Subcutaneous adipose tissue (tissue), 4 donors: Measurements from ENCODE around the gene CELF4. TPM values are rescaled to one million over a fixed set of nuclear protein-coding genes. Genes with fewer than 3 reads are reported as not detected.

Experiments used
- total RNA-seq, 4 donors: library from RNA; depleted of rRNA; stranded (reverse); fragments of >200 nt; gene quantifications; one replicate each; pipeline ENCODE4 v1.1.0, GENCODE V29; 2016
- TF ChIP-seq, protein P1 (sequence below): fragments of 450-650 bp; IDR thresholded peaks from one replicate; pipeline ENCODE4 v1.5.1; 2016; ENCODE audit warnings: low read depth, mild to moderate bottlenecking, control low read depth, antibody characterized with exemption, moderate library complexity

Gene CELF4
- total RNA-seq, 4 donors from 2014 or later = not detected

DNA sequence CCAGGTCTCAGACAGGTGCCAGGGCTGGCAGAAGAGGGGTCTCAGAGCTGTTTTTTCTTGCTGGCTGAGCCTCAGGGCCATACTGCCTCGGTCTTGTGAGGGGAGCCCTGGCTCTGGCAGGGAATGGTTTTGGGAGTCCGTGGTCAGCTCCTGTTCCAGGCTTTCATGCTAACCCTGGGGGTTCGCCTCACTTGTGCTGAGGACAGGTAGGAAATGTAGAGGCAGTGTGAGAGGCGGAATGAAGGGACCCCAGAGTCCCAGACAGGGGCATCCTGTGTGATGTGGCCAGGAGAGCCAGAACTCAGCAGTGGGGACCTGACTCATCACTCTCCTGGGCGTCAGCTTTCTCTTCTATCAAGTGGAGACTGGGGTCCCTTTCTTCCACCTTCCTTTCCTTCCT, 5.7 kb upstream of the CELF4 start:
- TF ChIP-seq, protein P1, sequence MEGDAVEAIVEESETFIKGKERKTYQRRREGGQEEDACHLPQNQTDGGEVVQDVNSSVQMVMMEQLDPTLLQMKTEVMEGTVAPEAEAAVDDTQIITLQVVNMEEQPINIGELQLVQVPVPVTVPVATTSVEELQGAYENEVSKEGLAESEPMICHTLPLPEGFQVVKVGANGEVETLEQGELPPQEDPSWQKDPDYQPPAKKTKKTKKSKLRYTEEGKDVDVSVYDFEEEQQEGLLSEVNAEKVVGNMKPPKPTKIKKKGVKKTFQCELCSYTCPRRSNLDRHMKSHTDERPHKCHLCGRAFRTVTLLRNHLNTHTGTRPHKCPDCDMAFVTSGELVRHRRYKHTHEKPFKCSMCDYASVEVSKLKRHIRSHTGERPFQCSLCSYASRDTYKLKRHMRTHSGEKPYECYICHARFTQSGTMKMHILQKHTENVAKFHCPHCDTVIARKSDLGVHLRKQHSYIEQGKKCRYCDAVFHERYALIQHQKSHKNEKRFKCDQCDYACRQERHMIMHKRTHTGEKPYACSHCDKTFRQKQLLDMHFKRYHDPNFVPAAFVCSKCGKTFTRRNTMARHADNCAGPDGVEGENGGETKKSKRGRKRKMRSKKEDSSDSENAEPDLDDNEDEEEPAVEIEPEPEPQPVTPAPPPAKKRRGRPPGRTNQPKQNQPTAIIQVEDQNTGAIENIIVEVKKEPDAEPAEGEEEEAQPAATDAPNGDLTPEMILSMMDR = no peak

GRCh38 chr18:37570336-37570930, 4.8 kb upstream of the CELF4 start:
- TF ChIP-seq, protein P1 = no peak

- TF ChIP-seq, protein P1 = no peak
Measured at GRCh38 chr18:37568671-37569070, 3.1 kb upstream of the CELF4 start.

DNA sequence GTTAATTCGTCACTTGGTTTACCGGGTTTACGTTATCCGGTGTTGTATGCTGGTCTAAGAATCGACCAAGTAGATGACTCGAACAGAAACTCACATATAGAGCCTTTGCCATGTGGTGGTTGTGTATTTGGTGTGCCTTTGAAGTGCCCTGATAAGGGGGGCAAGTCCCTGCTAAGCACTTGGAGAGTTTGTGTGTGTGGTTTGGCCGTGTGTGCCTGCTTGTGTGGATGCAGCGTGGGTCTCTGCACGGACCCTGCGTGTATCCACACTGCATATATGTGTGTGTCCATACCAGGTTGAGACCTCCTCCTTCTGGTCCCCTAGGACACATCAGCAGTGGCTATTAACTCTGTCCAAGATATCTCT, 2.4 kb upstream of the CELF4 start:
- TF ChIP-seq, protein P1 = no peak

- TF ChIP-seq, protein P1 = no peak
Measured at GRCh38 chr18:37567061-37567993, 1.7 kb upstream of the CELF4 start.

- TF ChIP-seq, protein P1 = no peak
Measured at GRCh38 chr18:37566479-37567060, 972 bp upstream of the CELF4 start.

DNA sequence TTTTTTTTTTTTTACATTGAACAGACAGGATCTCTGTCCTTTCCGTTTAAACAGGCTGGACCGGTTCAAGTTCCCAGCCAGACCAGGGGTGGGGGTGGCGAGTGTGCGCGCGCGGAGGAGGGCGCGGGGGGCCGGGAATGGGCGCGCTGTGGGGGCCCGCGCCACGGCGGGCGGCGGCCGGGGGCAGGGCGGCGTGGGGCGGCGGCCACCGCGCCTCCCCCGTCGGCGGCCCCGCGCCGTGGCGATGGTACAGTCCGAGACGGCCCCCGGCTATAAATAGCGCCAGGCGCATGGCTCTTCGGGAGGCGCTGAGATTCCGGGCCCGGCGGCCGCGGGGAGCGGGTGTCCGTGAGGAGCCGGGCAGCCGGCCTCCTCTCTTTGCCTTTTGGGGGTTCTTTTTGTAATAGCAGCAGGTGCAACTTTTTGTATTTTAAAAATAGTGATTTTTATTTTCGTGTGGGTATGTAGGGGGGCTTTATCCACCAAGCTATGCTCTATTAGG, 430 bp upstream of the CELF4 start:
- TF ChIP-seq, protein P1 = no peak
